NK-92 (cell line): ENCODE data around the gene TSC2.

Source experiments
- DNase-seq: peaks from one replicate; lab custom pipeline; 2025; ENCODE audit not compliant: unreplicated experiment; lab: John Stamatoyannopoulos, UW

TSC2 gene

GRCh38 chr16:2042986-2043666, 4.7 kb upstream of the TSC2 start:
- DNase-seq: no peak

- no peak for DNase-seq
Measured at GRCh38 chr16:2043667-2044451, 3.9 kb upstream of the TSC2 start.

- DNase-seq: no peak
Measured at GRCh38 chr16:2044541-2044940, 3.2 kb upstream of the TSC2 start.

- no peak for DNase-seq
Measured at GRCh38 chr16:2045965-2046892, 1.6 kb upstream of the TSC2 start.

DNA sequence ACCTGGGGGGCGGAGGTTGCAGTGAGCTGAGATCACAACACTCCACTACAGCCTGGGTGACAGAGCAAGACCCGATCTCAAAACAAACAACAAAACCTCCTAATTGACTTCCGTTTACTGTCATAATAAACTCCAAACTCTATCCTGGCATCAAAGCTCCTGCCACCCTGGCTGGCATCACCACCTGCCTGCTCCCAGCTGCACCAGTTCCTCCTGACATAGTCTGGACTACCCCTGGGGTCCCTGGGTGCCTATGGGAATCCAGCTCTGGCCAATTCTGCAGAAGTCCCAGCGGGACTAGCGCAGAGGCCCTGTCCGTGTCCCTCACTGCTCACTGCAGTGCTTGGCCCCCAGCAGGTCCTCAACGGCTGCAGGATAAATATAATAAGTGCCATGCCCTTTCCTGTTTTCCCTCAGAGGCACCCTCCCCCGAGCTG, 874 bp upstream of the TSC2 start:
- DNase-seq: no peak

- no peak for DNase-seq
Measured at GRCh38 chr16:2048116-2048543, 345 bp downstream of the TSC2 start.

- no peak for DNase-seq
Measured at GRCh38 chr16:2053211-2053610, 5.4 kb downstream of the TSC2 start.

- no peak for DNase-seq
Measured at GRCh38 chr16:2053897-2054296, 6.1 kb downstream of the TSC2 start.

GRCh38 chr16:2054543-2055245, 6.9 kb downstream of the TSC2 start:
- DNase-seq: no peak

- DNase-seq: no peak
Measured at GRCh38 chr16:2056077-2056476, 8.3 kb downstream of the TSC2 start.

- DNase-seq: no peak
Measured at GRCh38 chr16:2056681-2057407, 9.1 kb downstream of the TSC2 start.

GRCh38 chr16:2057438-2057837, 9.7 kb downstream of the TSC2 start:
- no peak for DNase-seq

DNA sequence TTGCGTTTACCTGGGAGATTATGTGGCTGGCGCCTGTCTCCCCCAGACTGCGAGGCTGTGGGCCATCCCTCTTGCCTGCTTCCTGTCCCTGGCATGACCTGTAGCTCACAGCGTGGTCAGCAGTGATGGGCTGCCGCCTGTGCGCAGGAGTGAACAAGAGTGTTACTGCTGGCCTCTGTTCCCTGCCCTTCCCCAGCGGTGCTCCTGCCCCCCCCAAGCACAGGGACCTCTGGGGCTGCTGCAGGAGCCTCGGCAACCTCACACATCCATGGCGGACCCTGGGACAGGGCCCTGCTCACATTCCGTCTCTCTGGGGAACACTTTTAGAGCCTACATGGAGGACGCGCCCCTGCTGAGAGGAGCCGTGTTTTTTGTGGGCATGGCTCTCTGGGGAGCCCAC, 10.6 kb downstream of the TSC2 start:
- no peak for DNase-seq

GRCh38 chr16:2058872-2059271, 11.1 kb downstream of the TSC2 start:
- no peak for DNase-seq

- no peak for DNase-seq
Measured at GRCh38 chr16:2060346-2060745, 12.6 kb downstream of the TSC2 start.

GRCh38 chr16:2061023-2061422, 13.2 kb downstream of the TSC2 start:
- no peak for DNase-seq

DNA sequence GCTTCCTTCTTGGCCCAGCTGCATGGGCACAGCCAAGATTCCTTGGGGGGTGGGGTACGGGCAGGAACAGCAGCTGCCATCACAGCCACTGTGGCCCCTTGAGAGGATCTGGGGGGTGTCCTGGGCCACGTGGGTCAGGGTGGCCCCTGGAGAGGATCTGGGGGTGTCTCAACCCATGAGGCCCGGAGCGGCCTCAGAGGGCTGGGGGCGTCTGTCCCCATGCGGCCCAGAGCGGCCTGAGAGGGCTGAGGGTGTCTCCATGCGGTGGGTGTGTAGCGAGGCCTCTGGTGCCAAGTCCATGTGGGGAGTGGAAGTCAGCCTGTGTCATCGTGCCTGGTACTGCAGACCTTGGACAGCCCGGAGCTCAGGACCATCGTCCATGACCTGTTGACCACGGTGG, 13.7 kb downstream of the TSC2 start:
- DNase-seq: no peak

DNA sequence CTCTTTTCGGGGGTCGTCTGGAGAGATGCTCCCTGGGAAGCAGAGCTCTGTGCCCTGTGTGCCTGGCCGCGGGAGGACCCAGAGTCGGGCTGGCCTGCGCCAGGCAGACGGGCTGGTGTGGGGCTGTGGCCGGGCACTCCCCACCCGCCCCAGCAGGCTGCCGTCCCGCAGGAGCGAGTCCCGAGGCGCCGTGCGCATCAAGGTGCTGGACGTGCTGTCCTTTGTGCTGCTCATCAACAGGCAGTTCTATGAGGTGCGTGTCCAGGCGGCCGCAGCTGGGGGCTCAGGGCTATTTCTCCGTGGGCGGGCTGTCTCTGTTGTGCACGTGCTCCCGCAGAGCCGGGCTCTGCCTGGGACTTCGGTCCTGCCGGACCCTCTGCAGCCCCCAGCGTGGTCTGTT, 15.0 kb downstream of the TSC2 start:
- DNase-seq: no peak

DNA sequence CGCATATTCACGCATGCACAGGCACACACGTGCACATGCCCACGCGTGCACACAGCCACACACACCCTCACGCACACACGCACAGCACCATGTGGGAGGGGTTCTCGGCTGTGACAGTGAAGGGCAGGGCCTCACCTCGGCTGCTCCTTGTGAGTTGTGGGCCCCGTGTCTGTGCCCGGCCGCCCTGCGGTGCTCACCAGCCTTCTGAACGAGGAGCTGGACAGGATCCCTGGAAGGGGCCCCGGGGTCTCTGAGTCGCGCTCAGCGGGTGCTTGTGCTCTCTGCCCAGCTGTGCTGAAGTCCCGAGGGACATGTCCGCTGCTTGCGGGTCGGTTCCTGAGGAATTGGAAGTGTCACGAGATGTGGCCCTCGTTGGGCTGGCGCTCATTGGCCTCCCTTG, 16.1 kb downstream of the TSC2 start:
- no peak for DNase-seq

GRCh38 chr16:2064368-2064945, 16.7 kb downstream of the TSC2 start:
- no peak for DNase-seq
